HepG2 (cell line): Measurements from ENCODE around the gene RHOD. TPM values are rescaled to one million over a fixed set of nuclear protein-coding genes. Genes with fewer than 3 reads are reported as not detected.
A peak's percentile ranks its signal among the peaks of the same experiment; 100 is the strongest.

Source experiments
- BRCA1 ChIP-seq: sonication (generic); formaldehyde crosslinking; IDR thresholded peaks from 2 replicates; pipeline ENCODE4 v1.4.0; 2020; ENCODE audit warnings: missing genetic modification reagents
- DR1 ChIP-seq: sonication (generic); formaldehyde crosslinking; IDR thresholded peaks from 2 replicates; pipeline ENCODE4 v1.8.0; 2021; ENCODE audit warnings: mild to moderate bottlenecking, missing genetic modification reagents, inconsistent platforms
- NR2F1 ChIP-seq, 2 experiments: fragments of 450-650 bp in 1 of 2; formaldehyde crosslinking in 1 of 2; IDR thresholded peaks; 2 replicates each; pipeline versions ENCODE4 v1.5.0 to v1.6.1; 2016 to 2020; ENCODE audit warnings: mild to moderate bottlenecking in 1 of 2, missing compliant biosample characterization in 1 of 2, missing genetic modification reagents in 1 of 2, moderate library complexity in 1 of 2
- RFXANK ChIP-seq: IDR thresholded peaks from 2 replicates; pipeline ENCODE4 v1.6.1; 2016
- TCF7 ChIP-seq: sonication (generic); IDR thresholded peaks from 2 replicates; pipeline ENCODE4 v1.6.1; 2016; ENCODE audit warnings: antibody characterized with exemption, low read depth
- TEAD2 ChIP-seq: sonication (generic); formaldehyde crosslinking; IDR thresholded peaks from 2 replicates; pipeline ENCODE4 v1.9.0; 2021; ENCODE audit warnings: missing genetic modification reagents
- U2AF1 ChIP-seq: fragments of 200-400 bp; formaldehyde crosslinking; optimal IDR thresholded peaks from 2 replicates; pipeline ENCODE3; 2017; ENCODE audit warnings: mild to moderate bottlenecking, low read depth, low read length
- ZFP36L1 ChIP-seq: sonication (generic); formaldehyde crosslinking; IDR thresholded peaks from 2 replicates; pipeline ENCODE4 v1.8.0; 2022; ENCODE audit warnings: mild to moderate bottlenecking, missing genetic modification reagents, moderate library complexity
- ZNF30 ChIP-seq: sonication (generic); formaldehyde crosslinking; IDR thresholded peaks from 2 replicates; pipeline ENCODE4 v1.5.0; 2020; ENCODE audit warnings: mild to moderate bottlenecking, missing genetic modification reagents
- ZNF615 ChIP-seq: sonication (generic); formaldehyde crosslinking; IDR thresholded peaks from 2 replicates; pipeline ENCODE4 v1.5.0; 2020; ENCODE audit warnings: mild to moderate bottlenecking, missing genetic modification reagents, borderline replicate concordance
- polyA plus RNA-seq, 8 experiments: library from polyadenylated mRNA; depleted of rRNA in 3 of 8; stranded (reverse) in 7 of 8; unstranded in 1 of 8; fragments of >200 nt; fragmentation: Illumina TruSeq in 4 of 8; extraction: Trizol in 4 of 8; gene quantifications; 2 replicates each; pipeline versions ENCODE4 v1.2.1 to v1.2.3, GENCODE V29; 2011 to 2016; ENCODE audit warnings: low read depth in 4 of 8, missing spikeins in 1 of 8, mixed read lengths in 1 of 8; ENCODE audit not compliant: insufficient read depth in 1 of 8
- total RNA-seq, 5 experiments: library from RNA; depleted of rRNA; stranded (reverse); fragments of >200 nt; fragmentation: Illumina TruSeq; extraction: Trizol; gene quantifications; 2 replicates each; pipeline ENCODE4 v1.2.3, GENCODE V29; 2016; ENCODE audit warnings: low read depth in 1 of 5
- TF ChIP-seq, protein P1 (sequence below), 2 experiments: sonication (generic) in 1 of 2; formaldehyde crosslinking in 1 of 2; IDR thresholded peaks; 2 replicates each; pipeline versions ENCODE4 v1.5.1 to v1.6.1; 2011 to 2020; ENCODE audit warnings: borderline replicate concordance in 1 of 2, low read depth in 1 of 2, low read length in 1 of 2, mild to moderate bottlenecking in 1 of 2, missing genetic modification reagents in 1 of 2, moderate library complexity in 1 of 2
- TF ChIP-seq, protein P2 (sequence below): sonication (generic); formaldehyde crosslinking; IDR thresholded peaks from 2 replicates; pipeline ENCODE4 v1.5.1; 2020; ENCODE audit warnings: missing genetic modification reagents, mild to moderate bottlenecking, borderline replicate concordance
- TF ChIP-seq, protein P3 (sequence below): sonication (generic); formaldehyde crosslinking; IDR thresholded peaks from 2 replicates; pipeline ENCODE4 v1.4.0; 2020; ENCODE audit warnings: mild to moderate bottlenecking, missing genetic modification reagents
- TF ChIP-seq, protein P4 (sequence below): sonication (generic); formaldehyde crosslinking; IDR thresholded peaks from 2 replicates; pipeline ENCODE4 v1.4.0; 2020; ENCODE audit warnings: mild to moderate bottlenecking, missing genetic modification reagents

RHOD gene
- total and polyA plus RNA-seq, 2 of the 13 experiments (the other 11 are each of a cell fraction or from before 2014, with no cell fraction given) = 0.27 to 0.98 TPM

DNA sequence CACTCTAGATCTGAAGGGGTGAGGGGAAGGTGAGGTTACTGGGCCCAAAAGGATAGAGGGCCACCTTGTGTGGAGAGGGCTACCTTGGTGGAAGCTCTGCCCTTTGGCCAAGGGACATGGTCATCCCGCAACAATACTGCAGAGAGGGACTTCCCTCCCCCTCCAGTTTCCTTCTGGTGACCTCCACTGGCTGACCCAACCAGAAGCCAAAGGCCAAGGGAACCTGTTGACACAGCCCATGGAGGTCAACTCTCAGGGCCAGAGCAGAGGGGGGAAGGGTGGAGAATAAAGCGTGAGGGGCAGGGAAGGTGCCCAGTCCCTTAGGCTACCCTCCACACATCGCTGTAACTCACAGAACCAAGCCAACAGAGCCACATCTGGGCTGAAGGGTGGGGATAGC lies 15.0 kb upstream of the RHOD start (continued):
- no peak for TF ChIP-seq BRCA1 (CRISPR knock-in tag)
- TF ChIP-seq, protein P1, sequence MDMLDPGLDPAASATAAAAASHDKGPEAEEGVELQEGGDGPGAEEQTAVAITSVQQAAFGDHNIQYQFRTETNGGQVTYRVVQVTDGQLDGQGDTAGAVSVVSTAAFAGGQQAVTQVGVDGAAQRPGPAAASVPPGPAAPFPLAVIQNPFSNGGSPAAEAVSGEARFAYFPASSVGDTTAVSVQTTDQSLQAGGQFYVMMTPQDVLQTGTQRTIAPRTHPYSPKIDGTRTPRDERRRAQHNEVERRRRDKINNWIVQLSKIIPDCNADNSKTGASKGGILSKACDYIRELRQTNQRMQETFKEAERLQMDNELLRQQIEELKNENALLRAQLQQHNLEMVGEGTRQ (IDR thresholded peaks at IDR 0.05; ENCODE audit: low read depth, low read length) = no peak
- TF ChIP-seq, protein P1 (CRISPR knock-in tag; IDR thresholded peaks at IDR 0.05; ENCODE audit: borderline replicate concordance) = no peak
- peak; percentile 96 to 99 for TF ChIP-seq NR2F1 (CRISPR knock-in tag; IDR thresholded peaks at IDR 0.05)
- TF ChIP-seq ZNF30 = no peak
- TF ChIP-seq TCF7 = no peak
- TF ChIP-seq ZNF615 (CRISPR knock-in tag) = no peak
- TF ChIP-seq, protein P2, sequence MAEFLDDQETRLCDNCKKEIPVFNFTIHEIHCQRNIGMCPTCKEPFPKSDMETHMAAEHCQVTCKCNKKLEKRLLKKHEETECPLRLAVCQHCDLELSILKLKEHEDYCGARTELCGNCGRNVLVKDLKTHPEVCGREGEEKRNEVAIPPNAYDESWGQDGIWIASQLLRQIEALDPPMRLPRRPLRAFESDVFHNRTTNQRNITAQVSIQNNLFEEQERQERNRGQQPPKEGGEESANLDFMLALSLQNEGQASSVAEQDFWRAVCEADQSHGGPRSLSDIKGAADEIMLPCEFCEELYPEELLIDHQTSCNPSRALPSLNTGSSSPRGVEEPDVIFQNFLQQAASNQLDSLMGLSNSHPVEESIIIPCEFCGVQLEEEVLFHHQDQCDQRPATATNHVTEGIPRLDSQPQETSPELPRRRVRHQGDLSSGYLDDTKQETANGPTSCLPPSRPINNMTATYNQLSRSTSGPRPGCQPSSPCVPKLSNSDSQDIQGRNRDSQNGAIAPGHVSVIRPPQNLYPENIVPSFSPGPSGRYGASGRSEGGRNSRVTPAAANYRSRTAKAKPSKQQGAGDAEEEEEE = no peak
- TF ChIP-seq, protein P3, sequence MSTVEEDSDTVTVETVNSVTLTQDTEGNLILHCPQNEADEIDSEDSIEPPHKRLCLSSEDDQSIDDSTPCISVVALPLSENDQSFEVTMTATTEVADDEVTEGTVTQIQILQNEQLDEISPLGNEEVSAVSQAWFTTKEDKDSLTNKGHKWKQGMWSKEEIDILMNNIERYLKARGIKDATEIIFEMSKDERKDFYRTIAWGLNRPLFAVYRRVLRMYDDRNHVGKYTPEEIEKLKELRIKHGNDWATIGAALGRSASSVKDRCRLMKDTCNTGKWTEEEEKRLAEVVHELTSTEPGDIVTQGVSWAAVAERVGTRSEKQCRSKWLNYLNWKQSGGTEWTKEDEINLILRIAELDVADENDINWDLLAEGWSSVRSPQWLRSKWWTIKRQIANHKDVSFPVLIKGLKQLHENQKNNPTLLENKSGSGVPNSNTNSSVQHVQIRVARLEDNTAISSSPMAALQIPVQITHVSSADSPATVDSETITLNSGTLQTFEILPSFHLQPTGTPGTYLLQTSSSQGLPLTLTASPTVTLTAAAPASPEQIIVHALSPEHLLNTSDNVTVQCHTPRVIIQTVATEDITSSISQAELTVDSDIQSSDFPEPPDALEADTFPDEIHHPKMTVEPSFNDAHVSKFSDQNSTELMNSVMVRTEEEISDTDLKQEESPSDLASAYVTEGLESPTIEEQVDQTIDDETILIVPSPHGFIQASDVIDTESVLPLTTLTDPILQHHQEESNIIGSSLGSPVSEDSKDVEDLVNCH (CRISPR knock-in tag) = no peak
- TF ChIP-seq, protein P4, sequence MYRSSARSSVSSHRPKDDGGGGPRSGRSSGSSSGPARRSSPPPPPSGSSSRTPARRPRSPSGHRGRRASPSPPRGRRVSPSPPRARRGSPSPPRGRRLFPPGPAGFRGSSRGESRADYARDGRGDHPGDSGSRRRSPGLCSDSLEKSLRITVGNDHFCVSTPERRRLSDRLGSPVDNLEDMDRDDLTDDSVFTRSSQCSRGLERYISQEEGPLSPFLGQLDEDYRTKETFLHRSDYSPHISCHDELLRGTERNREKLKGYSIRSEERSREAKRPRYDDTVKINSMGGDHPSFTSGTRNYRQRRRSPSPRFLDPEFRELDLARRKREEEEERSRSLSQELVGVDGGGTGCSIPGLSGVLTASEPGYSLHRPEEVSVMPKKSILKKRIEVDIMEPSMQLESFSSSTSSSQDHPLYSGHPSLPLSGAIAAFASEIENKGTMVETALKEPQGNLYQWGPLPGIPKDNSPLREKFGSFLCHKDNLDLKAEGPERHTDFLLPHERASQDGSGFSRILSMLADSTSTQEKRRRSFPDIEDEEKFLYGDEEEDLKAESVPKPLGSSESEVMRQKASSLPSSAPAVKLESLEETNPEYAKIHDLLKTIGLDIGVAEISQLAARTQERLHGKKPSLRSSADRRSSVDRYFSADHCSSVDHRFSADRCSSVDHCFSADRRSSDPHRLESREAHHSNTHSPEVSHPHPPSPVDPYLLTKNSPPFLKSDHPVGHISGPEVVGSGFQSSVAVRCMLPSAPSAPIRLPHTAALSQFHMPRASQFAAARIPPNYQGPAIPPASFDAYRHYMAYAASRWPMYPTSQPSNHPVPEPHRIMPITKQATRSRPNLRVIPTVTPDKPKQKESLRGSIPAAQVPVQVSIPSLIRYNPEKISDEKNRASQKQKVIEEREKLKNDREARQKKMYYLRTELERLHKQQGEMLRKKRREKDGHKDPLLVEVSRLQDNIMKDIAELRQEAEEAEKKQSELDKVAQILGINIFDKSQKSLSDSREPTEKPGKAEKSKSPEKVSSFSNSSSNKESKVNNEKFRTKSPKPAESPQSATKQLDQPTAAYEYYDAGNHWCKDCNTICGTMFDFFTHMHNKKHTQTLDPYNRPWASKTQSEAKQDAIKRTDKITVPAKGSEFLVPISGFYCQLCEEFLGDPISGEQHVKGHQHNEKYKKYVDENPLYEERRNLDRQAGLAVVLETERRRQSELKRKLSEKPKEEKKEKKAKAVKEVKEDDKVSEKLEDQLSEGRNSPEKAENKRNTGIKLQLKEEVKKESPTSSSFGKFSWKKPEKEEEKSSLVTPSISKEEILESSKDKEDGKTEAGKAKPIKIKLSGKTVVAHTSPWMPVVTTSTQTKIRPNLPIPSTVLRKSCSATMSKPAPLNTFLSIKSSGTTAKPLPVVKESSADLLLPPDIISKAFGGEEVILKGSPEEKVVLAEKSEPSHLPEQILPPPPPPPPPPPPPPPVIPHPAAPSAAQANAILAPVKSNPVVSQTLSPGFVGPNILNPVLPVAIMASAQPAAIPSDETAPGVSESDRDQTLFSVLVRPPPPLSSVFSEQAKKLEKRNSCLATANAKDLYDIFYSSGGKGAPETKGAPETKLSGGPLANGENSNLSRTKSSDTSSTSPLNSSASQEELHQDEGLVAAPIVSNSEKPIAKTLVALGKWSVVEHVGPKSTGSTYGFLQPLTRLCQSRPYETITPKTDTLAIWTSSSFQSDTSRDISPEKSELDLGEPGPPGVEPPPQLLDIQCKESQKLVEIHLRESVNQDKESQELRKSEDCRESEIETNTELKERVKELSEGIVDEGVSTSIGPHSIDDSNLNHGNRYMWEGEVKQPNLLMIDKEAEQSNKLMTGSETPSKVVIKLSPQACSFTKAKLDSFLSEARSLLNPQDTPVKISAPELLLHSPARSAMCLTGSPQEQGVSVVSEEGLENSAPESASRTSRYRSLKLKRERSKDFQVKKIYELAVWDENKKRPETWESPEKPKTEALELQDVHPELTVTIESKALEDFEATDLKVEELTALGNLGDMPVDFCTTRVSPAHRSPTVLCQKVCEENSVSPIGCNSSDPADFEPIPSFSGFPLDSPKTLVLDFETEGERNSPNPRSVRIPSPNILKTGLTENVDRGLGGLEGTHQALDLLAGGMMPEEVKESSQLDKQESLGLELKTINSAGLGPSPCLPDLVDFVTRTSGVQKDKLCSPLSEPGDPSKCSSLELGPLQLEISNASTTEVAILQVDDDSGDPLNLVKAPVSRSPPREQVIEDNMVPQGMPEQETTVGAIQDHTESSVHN (CRISPR knock-in tag) = no peak
- no peak for TF ChIP-seq RFXANK (CRISPR knock-in tag)
- TF ChIP-seq DR1 (CRISPR knock-in tag) = no peak
- no peak for TF ChIP-seq U2AF1
- no peak for TF ChIP-seq ZFP36L1 (CRISPR knock-in tag)
- TF ChIP-seq TEAD2 (CRISPR knock-in tag) = no peak
